Gastroesophageal sphincter (tissue), 4 donors: ENCODE data around the gene GPC4. TPM values are rescaled to one million over a fixed set of nuclear protein-coding genes. Genes with fewer than 3 reads are reported as not detected.

Experiments
- ATAC-seq: fragments of 150-250 bp; one replicate; pipeline ENCODE4 v1.9.1; 2016; ENCODE audit warnings: mild to moderate bottlenecking, moderate library complexity
- H3K27ac ChIP-seq, 4 donors: fragments of 200-600 bp; sonication (generic) in 3 of 4; 1 replicate in 3 of 4; 2 replicates in 1 of 4; pipeline ENCODE4 v1.5.1; 2016 to 2019
- H3K27me3 ChIP-seq: fragments of 200-600 bp; sonication (generic); one replicate; pipeline ENCODE4 v1.5.1; 2019
- H3K36me3 ChIP-seq, 2 donors: fragments of 200-600 bp; sonication (generic); one replicate each; pipeline ENCODE4 v1.5.1; 2019; ENCODE audit warnings: control low read depth in 1 of 2
- H3K4me1 ChIP-seq, 3 donors: fragments of 200-600 bp; sonication (generic); 1 replicate in 2 of 3; 2 replicates in 1 of 3; pipeline ENCODE4 v1.5.1; 2016 to 2019; ENCODE audit warnings: control low read depth in 2 of 3
- H3K4me3 ChIP-seq, 2 donors: fragments of 200-600 bp; sonication (generic); one replicate each; pipeline ENCODE4 v1.5.1; 2019; ENCODE audit warnings: mild to moderate bottlenecking in 1 of 2, moderate library complexity in 1 of 2
- H3K9me3 ChIP-seq, 3 donors: fragments of 200-600 bp; sonication (generic); one replicate each; pipeline ENCODE4 v1.5.1; 2017 to 2019; ENCODE audit warnings: control low read depth in 2 of 3
- CTCF ChIP-seq, 4 experiments: fragments of 200-600 bp in 2 of 4; fragments of 450-650 bp in 2 of 4; sonication (generic) in 1 of 4; IDR thresholded peaks; one replicate each; pipeline ENCODE4 v1.5.1; 2017 to 2019; ENCODE audit warnings: antibody characterized with exemption in 4 of 4, mild to moderate bottlenecking in 2 of 4, moderate library complexity in 2 of 4
- EP300 ChIP-seq: sonication (generic); formaldehyde crosslinking; IDR thresholded peaks from one replicate; pipeline ENCODE4 v1.6.1; 2017; ENCODE audit warnings: antibody characterized with exemption, mild to moderate bottlenecking
- POLR2A ChIP-seq, 2 donors: fragments of 450-650 bp; IDR thresholded peaks; one replicate each; pipeline ENCODE4 v1.6.1; 2017; ENCODE audit warnings: antibody characterized with exemption in 2 of 2, mild to moderate bottlenecking in 2 of 2, moderate library complexity in 1 of 2
- POLR2AphosphoS5 ChIP-seq: sonication (generic); formaldehyde crosslinking; IDR thresholded peaks from one replicate; pipeline ENCODE4 v1.6.1; 2017; ENCODE audit warnings: antibody characterized with exemption
- WGBS, 2 donors: methylation state at CpG; one replicate each; pipeline ENCODE4 v1.1.5; 2018; ENCODE audit warnings: low coverage in 1 of 2; 5-methylcytosine and 5-hydroxymethylcytosine counted together
- total RNA-seq, 4 donors: library from RNA; depleted of rRNA; stranded (reverse); fragments of >200 nt; gene quantifications; one replicate each; pipeline ENCODE4 v1.1.0, GENCODE V29; 2016

GPC4 gene
- total RNA-seq, 4 donors from 2014 or later = 62.7 to 97.1 (median 67.9) TPM

GRCh38 chrX:133384454-133384853 is 30.8 kb downstream of the GPC4 start:
- no peaks in the 10 kb centered on the region for H3K9me3 ChIP-seq
- no peak overlapping the region for H3K4me3 ChIP-seq
- H3K36me3 ChIP-seq = no peaks in the 10 kb centered on the region
- no peak overlapping the region for H3K27ac ChIP-seq
- 57 to 77% methylated on average over 4 to 5 of the region's 6 CpGs for WGBS, 2 donors
- ATAC-seq = no peak
- H3K27me3 ChIP-seq = no peaks in the 10 kb centered on the region
- no peak for TF ChIP-seq CTCF (IDR thresholded peaks at IDR 0.05)
- TF ChIP-seq POLR2AphosphoS5 = no peak
- TF ChIP-seq POLR2A (IDR thresholded peaks at IDR 0.05) = no peak
- H3K4me1 ChIP-seq = peaks cover 0 to 62% (median 5%) of the 10 kb centered on the region in 3 donors

- ATAC-seq = no peak
- Histone ChIP-seq H3K27ac (no peak overlapping the region), H3K9me3 (no peaks in the 10 kb centered on the region), H3K4me1 (peaks cover 0 to 51% (median 5%) of the 10 kb centered on the region in 3 donors), H3K27me3 (no peaks in the 10 kb centered on the region), H3K36me3 (no peaks in the 10 kb centered on the region), H3K4me3 (no peak overlapping the region)
- 66 to 80% methylated on average over 6 to 9 of the region's 10 CpGs for WGBS, 2 donors
- TF ChIP-seq CTCF (IDR thresholded peaks at IDR 0.05) = no peak
- TF ChIP-seq POLR2A (IDR thresholded peaks at IDR 0.05) = no peak
- no peak for TF ChIP-seq EP300
- TF ChIP-seq POLR2AphosphoS5 = no peak
These were observed 34.3 kb downstream of the GPC4 start for GRCh38 chrX:133380711-133381619.

GRCh38 chrX:133376422-133376821 is 38.9 kb downstream of the GPC4 start:
- Histone ChIP-seq H3K9me3 (no peaks in the 10 kb centered on the region), H3K27ac (peak overlapping the region in 1 of 4 donors; percentile 41), H3K27me3 (no peaks in the 10 kb centered on the region), H3K4me1 (peaks cover 0 to 68% (median 0%) of the 10 kb centered on the region in 3 donors), H3K36me3 (no peaks in the 10 kb centered on the region), H3K4me3 (no peak overlapping the region)
- TF ChIP-seq CTCF (IDR thresholded peaks at IDR 0.05) (no peak), EP300 (no peak)
- WGBS, 2 donors = no CpG with 5 or more reads among the region's 3 CpGs
- ATAC-seq = no peak

- ATAC-seq = peak; percentile 69
- Histone ChIP-seq H3K4me3 (no peak overlapping the region), H3K4me1 (peaks cover 0 to 66% (median 0%) of the 10 kb centered on the region in 3 donors), H3K36me3 (no peaks in the 10 kb centered on the region), H3K9me3 (no peaks in the 10 kb centered on the region), H3K27ac (peak overlapping the region in 3 of 4 donors; percentile 15 to 41 (median 35)), H3K27me3 (no peaks in the 10 kb centered on the region)
- no peak for TF ChIP-seq POLR2A (IDR thresholded peaks at IDR 0.05)
- peak; percentile 34 for TF ChIP-seq POLR2AphosphoS5
- WGBS, 2 donors = 16 to 17% methylated on average over 4 to 6 of the region's 7 CpGs
These were observed 39.5 kb downstream of the GPC4 start for GRCh38 chrX:133375615-133376340.

GRCh38 chrX:133374874-133375387 is 40.4 kb downstream of the GPC4 start:
- H3K27ac ChIP-seq = peak overlapping the region in 1 of 4 donors; percentile 19
- TF ChIP-seq EP300 = no peak
- no peak for TF ChIP-seq POLR2A (IDR thresholded peaks at IDR 0.05)
- TF ChIP-seq CTCF (IDR thresholded peaks at IDR 0.05) = no peak
- H3K4me3 ChIP-seq = no peak overlapping the region
- no peaks in the 10 kb centered on the region for H3K9me3 ChIP-seq
- no peaks in the 10 kb centered on the region for H3K27me3 ChIP-seq
- peaks cover 0 to 67% (median 0%) of the 10 kb centered on the region in 3 donors for H3K4me1 ChIP-seq
- no peak for ATAC-seq
- 30 to 33% methylated on average over 2 of the region's 2 CpGs for WGBS, 2 donors
- H3K36me3 ChIP-seq = no peaks in the 10 kb centered on the region
